Kidney glomerular epithelial cell (primary cell): ENCODE results near the gene NATD1.

Experiments used
- DNase-seq: peaks from one replicate; lab custom pipeline; 2025; lab: John Stamatoyannopoulos, UW

Gene NATD1

DNA sequence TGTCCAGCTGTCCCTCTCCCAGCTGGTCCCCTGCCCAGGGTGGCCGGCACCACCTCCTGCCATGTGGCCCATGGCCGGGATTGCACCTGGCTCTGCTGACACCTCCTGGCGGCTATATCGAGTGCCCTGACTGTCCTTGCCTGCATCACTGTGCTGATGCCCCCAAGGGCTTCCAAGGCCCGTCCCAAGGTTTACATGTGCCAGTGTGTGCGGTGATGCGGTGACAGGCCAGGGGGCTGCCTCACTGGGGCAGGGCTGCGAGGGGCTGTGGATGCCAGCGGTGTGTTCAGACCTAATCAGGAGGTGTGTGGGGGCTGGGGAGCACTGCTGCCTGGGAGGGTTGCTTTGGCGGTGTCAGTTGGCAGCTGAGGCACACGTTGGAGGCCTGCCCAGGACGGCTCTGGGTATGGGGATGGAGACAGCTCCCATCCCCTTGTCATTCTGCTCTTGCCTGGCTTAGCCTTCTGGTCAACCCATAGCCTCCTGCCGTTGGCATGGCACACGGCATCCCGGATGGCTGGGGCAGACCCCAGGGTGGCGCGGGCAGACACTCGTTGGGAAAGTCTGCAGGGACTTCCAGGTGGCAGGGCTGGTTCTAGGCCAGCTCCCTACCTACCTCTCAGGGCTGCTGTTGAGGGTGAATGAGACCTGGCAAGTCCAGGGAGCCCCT lies 36.8 kb upstream of the NATD1 start:
- DNase-seq = no peak

DNA sequence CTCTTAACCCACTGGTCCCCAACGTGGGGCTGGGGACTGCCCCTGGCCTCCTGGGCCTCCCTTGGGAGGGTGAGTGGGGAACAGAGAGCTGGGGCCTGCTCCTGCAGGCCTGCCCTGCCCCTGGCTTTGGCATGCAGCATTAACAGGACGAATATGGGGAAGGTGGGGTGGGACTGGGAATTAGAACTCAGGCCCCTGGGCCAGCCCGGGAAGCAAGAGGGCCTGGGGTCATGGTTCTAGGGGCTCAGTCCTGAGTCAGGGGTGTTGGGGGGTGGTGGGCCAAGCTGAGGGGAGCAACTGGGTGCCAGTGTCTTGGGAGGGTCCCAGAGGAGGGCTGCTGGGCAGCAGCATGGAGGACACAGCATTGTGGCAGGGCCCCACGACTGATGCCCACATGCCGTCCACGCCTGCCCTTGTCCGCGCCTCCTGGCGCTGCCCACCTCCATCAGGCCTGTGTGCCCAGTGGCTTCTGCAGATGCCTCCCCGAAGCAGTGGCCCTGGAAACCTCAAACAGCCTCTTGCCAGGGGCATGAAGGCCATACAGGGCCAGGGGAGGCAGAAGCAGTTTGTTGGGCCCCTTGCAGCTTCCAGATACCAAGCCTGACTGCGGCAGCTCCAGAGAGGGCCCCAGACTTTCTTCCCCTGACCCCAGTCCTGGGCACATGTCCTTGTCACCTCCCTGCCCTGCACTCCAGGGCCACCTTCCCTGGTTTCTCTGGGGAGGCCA lies 36.1 kb upstream of the NATD1 start:
- no peak for DNase-seq

DNA sequence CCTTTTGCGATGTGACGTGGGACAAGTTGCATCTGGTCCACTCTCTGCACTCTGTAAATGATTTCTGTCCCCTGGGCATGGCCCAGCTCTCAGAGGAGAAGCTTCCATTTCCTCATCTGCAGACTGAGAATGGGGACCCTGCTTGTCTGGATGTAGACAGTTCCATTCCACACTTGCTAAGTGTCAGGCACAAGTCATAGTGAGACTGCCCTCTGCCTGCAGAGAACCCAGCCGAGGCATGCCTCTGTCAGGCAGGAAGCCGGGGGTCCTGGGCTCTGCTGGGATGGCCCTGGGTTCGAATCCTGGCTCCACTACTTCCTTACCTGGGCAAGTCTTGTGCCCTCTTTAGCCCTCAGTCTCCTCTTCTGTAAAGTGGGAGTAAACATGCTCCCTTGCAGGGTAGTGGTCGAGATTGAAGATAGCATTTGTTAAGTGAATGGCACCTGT lies 35.4 kb upstream of the NATD1 start:
- DNase-seq = no peak

DNA sequence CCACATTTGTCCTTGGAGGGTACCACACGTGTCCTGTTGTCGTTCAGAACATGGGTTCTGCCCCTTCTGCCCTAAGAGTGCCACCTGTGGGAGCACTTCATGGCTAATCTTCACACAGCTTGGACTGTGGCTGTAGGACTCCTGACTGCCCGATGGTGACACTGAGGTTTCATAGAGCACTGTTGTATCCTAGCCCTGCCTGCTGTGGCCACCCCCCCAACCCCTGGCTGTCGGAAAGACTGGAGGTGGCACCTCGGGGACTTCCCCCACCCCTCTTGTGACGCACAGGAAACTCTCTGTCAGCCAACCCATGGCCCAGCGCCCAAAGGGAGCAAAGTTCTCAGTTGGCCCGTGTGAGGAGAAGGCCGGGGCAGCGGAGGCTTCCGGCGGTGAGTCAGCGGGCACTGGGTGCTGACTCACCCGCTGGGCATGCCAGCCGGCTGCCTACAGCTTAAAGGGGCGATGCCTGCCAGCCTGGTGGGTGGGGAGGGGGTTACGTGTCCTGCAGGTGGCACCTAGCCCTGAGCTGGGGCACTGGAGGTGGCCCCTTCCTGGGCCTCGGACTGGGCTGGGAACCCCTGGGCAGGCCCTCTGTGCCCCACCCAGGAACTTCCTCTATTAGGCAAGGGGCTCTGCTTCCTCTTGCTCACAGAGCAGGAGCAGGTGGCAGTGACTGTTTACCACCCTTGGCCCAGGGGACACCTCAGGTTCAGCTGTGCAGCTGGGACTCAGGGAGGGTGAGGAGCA lies 34.7 kb upstream of the NATD1 start:
- peak; percentile 95 for DNase-seq

DNA sequence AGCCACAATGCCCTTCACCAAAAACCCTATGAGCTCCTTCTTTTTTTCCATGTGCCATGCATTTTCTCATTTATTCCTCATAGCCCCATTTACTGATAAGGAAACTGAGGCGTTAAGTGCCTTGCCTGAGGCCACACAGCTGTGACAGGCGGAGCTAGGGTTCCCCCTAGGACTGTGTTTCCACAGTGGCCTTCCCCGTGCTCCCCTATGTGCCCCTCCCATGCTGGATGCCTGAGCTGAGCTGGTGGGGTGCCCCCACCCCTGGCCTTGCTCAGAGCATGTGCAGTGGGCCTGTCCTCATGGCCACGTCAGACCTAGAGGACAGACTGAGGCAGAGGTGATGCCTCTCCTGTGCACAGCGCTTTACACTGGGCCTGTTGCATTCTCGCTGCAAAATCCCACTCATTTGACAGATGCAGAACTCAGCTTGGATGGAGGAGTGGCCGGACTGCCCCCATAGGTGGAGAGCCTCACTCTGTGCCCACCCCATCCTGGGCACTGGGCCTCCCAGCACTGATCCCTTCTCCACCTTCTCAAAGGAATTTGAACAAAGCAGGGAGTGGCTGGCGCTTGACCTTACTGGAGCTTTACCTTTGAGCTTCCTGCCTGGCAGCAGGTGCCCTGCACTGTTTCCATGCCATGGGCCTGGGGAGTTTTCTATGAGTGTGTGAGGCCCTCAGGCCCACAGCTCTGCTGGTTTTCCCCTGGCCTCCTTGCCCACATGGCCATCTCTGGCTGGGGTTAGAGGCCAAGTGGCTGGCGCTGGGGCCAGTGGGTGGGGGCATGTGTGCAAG lies 33.9 kb upstream of the NATD1 start:
- no peak for DNase-seq

DNA sequence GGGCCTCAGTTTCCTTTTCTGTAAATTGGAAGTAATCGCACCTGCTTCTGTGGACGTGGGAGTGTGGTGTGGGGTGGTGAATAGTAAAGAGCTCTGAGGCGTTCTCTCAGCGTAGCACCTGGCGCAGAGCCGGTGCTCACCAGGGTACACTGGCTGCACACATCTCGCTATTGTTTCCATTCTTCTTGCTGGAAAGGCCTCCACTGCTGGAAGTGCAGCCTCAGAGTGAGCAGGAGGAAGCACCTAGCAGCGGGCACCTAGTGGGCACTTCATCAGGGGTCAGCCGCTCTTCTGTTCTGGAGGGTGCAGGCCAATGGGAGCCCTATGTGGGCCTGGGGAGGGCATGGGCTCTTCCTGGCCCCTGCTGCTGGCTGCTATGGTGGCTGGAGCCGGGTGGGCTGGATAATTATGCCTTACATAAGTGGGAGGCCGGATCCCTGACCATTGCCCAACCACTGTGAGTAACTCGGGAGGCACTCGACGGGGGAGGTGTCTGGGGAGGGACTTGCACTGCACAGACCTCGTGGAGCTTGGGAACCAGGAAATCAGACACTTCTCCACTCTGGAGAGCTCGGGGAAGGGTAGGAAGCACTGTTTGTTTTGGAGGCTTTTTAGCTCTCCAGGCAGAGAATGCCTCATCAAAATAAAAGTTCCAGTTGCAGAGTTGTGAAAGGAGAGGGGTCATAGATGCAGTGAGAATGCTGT lies 33.0 kb upstream of the NATD1 start:
- peak; percentile 94 for DNase-seq

DNA sequence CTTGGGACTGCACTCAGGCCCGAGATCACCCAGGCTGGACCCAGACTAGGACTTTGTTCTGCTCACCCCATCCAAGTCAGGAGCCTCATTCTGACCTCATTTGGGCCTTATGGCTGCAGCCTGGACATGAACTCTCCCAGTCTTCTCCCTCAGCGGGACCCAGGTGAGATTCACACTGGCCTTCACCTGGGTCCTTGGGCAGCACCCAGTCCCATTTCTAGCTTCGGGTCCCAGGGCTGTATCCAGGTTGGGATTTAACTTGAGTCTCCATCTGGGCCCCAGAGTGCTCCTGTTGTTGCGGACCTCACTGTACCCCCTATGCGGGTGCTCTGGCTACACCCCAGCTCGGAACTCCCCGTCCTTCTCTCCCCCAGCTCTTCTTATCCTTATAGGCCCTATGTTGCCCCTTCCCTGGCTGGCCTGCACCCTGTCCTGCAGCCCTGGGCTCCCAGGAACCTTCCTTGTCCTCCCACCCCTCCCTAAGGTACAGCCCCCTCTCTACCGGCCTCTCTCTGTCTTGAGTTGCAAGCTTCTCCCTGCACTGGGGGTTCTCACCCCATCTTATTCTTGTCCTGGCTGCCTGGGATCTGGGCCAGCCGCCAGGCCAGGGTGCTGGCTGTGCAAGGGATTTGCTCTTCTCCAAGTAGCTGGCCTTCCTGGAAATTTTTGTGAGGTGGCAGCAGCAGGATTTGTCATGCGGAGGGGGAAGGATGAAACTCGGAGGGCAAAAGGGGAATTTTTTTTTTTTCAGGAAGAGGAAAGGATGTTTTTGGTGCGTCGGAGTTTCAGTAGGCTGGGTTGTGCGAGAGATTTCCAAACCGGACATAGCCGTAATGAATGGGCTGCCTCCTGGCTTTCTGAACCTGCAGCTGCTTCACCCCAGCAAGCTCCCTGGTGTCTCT lies 32.2 kb upstream of the NATD1 start:
- peak; percentile 48 for DNase-seq

DNA sequence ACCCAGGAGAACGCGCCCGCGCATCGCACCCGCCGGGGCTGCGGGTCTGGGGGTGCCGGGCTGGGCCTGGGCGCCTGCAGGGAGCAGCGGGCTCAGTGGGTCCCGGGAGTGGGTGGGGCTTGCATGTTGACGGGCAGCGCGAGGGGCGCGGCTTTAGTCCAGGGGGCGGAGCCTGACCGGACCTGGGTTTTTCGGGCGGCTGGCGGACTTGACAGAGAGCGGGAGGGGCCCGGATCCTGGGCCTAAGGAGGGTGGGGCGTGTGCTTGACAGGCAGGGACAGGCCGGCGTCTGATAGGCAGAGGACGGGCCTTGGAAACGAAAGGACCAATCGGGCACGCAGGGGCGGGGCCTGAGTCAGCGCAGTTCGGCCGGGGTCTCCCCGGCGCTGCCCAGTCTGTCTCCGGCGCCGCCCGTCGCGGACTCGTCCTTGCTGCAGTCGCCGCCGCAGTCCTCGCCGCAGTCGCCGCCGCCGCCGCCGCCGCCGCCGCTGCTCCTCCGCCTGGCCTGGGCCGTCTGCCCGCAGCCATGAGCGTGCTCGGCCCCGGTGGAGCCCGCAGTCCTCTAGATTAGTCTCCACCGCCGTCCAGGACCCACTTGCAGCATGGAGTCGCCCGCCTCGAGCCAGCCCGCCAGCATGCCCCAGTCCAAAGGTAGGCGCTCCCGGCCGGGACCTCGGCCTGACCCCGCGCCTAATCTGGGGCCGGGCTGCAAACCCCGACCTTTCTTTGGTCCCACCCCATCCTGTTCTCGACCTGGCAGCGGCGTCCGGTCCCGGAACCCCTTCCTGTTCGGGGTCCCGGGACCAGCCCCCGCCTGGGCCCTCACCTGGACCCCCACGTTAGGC lies 31.3 kb upstream of the NATD1 start, which contains the start of gene MAP2K3:
MAP2K3 (plus strand) TSS at position 393 of the 845 bp plus-strand sequence; CDS start at position 603, 210 bp downstream.
- DNase-seq = peak; percentile 94

DNA sequence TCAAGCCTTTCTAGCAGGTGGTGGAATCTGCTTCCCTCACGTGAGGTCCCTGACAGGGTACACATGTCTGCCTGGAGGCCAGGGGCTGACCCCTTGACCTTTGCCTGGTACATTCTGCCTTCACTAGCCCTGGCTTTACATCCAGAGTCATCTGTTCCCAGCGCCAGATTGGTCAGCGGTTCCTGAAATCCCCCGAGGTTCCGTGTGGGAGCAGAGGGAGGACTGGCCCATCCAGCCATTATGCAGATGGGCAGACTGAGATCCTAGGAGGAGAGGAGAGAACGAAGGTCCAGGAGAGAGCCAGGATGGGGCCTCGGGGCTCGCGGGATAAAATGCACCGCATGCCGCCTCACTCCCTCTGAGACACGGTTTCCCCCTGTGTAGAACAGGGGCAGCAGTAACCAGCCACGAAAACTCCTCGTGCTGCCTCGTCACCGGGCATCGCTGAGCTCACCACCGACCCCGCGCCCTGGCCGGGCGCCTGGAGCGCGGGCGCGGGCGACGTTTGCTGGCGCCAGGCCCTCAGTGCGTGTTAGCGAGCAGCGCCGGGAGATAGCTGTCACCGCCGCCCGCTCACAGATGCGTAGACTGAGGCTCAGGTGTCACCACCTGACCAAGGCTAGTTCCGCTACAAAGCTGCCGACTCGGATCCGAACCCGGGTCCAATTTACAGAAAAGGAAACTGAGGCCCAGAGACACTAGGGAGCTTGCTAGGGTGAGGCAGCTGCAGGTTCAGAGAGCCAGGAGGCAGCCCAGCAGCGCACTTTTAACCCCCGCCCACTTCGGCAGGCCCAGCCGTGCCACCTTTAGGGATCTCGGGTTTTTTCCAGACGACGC lies 30.5 kb upstream of the NATD1 start:
- DNase-seq = no peak

DNA sequence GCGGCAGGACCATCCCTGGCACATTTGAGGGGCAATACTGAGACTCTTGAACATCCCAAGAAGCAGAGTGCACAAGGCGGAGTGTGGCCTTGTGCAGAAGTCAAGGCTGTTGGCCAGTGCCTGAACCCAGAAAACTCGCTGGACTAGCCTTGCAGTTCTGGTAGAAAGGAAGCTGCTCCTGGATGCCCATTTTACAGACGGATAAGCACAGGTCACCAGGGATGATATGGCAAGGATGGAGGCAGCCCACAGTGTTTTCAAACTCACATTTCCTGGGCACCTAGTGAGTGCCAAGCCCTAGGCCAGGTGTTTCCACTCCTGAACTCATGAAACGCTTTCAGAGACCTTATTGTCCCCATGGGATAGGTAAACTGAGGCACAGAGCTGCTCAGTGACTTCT lies 29.6 kb upstream of the NATD1 start:
- DNase-seq = no peak

DNA sequence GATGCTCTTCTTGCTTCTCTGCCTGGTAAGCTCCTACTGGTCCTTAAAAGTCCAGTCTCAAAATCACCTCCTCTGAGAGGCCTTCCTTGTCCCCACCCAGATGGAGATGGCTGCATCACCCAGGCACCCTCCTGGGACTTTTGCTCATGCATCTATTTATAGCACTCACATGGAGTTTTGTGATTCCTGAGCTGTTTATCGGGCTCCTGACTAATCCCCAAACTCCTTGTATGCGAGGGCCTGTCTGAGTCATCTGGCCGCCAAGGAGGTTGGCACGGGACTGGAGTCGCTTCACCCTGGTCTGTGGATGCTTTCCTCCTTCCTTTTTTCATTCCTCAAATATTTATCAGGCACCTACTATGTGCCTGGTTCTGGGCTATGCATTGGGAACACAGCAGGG lies 29.0 kb upstream of the NATD1 start:
- peak; percentile 71 for DNase-seq

DNA sequence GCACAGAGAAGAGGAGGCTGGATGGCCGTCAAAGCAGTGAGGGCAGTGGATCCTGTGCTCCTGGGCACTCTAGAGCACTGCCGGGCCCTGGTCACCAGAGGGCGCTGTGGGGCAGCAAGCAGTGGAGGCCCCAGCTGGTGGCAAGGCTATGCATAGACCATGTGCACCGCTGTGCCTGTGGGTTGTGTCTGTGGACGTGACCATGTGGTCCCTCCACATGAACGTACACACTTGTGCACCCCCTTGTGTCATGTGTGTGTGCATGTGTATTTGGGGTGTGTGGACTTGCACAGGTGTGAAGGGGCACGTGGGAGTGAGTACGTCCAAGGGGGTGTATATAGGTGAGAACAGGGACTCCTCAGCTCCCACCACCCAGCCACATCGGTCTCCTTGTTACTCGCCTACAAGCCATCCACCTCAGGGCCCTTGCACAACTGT lies 26.9 kb upstream of the NATD1 start:
- peak; percentile 45 for DNase-seq

DNA sequence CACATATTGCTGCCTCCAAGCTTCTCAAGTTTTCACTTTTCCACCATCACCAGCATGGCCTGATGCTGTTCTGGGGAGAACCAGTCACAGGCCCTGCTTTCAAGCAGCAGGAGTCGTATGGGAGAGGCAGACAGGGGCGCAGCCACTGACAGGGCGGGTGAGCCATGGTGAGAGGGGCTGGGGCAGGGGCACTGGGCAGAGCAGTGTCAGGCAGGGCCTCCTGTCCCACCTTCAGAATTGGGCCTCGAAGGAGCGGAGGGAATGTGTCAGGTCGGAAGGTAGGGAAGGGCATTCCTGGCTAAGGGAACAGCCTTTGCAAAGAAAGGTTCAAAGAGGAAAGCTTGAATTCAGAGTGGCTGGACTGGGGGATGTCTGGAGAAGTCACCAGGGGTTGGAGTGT lies 26.4 kb upstream of the NATD1 start:
- no peak for DNase-seq

DNA sequence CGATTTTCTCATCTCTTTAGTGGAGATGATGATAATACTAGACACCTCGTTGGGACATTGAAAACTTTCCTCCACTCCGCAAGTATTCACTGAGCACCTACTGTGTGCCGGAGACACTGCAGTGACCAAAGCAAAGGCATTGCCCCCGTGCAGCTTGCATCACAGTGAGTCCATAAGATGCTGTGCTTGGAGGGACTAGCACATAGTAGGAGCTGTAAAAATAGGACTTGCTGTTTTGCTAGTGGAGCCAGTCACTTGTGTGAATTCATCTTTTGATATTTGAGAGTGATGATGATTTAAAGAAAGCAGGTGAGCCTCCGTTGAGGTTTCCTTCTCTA lies 26.0 kb upstream of the NATD1 start:
- DNase-seq = no peak

DNA sequence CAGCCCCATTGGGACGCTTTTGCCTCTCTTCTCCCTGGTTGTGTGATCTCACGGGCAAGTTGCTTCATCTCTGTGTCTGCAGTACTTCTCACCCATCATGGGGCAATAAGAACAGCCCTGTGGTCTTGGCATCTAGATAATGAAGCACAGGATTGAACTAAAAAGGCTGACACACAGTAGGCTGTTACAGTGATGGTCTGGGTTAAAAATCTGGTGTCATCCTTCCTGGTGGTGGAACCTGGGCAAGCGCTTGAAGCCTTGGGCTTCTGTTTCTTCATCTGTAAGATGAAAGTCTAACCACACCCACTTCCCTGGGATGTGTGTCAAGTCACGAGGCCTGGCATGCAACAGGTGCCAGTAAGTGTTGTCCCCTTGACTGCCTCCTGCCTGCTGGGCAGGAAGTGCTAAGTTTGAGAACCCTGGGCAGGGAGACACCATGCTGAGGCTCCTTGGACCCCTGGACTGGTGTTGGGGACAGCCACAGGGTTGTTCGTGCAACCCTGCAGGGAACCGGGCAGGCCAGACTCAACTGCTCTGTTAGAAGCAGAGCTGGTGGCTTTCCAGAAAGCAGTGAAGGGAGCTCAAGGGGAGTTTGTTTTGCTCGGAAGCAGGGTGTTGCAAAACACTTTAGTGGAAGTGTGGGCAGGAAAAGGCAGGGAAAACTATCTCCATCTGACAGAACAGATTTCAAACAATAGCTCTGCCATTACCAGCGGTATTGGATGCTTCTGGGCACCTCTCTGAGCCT lies 25.4 kb upstream of the NATD1 start:
- no peak for DNase-seq

DNA sequence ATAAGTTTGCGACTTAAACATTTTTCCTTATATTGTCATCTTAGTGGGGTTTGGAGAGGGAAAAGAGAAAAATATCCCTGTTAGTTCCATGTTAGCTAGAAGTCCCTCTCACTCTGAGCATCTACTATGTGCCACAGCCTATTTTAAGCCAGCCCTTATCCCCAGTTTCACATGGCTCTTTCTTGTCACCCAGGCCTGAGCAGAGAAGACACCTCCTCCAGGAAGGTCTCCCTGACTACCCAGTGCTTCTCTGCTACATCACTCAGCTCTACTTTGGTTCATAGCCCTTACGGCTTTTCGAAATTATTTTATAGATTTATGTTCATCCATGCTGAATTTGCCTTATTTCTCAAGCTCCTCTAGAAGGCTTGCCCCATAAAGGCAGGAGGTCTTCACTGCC lies 24.1 kb upstream of the NATD1 start:
- DNase-seq = no peak

DNA sequence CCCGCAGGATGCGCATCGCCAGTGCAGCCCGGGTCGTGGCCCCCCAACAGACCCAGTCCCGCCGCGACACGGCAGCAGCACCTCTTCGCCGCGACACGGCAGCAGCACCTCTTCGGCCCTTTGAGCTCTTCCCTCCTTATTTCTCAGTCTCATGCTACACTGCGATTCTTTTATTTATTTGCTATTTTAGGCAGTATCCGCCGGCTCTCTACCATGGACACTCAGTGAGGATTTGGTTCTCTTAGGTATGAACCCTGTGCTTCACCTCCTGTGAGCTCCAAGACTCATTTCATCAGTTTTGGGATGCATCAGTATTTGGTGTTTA lies 23.0 kb upstream of the NATD1 start:
- no peak for DNase-seq
